IMR-90 (cell line): ENCODE results near the gene CGB1.

Source experiments
- BHLHE40 ChIP-seq: fragments of 150-350 bp; IDR thresholded peaks from 2 replicates; pipeline ENCODE4 v1.6.1; 2016; ENCODE audit warnings: mild to moderate bottlenecking, low read depth, low read length
- CEBPB ChIP-seq: IDR thresholded peaks from 2 replicates; pipeline ENCODE4 v1.6.1; 2012; ENCODE audit warnings: low read depth, low read length, improper control_type of control experiment
- CHD1 ChIP-seq: IDR thresholded peaks from 2 replicates; pipeline ENCODE4 v1.6.1; 2012; ENCODE audit warnings: low read depth, low read length, improper control_type of control experiment
- MAZ ChIP-seq: IDR thresholded peaks from 2 replicates; pipeline ENCODE4 v1.6.1; 2012; ENCODE audit warnings: low read depth, mild to moderate bottlenecking, low read length, improper control_type of control experiment, moderate library complexity, borderline replicate concordance
- MXI1 ChIP-seq: IDR thresholded peaks from 2 replicates; pipeline ENCODE4 v1.6.1; 2012; ENCODE audit warnings: low read depth, mild to moderate bottlenecking, low read length, moderate library complexity, borderline replicate concordance
- NFE2L2 ChIP-seq: fragments of 150-350 bp; IDR thresholded peaks from 2 replicates; pipeline ENCODE4 v1.6.1; 2016; ENCODE audit warnings: low read depth, mild to moderate bottlenecking, low read length
- POLR2A ChIP-seq: IDR thresholded peaks from 2 replicates; pipeline ENCODE4 v1.6.1; 2012; ENCODE audit warnings: mild to moderate bottlenecking, low read depth, low read length
- RAD21 ChIP-seq: IDR thresholded peaks from 2 replicates; pipeline ENCODE4 v1.6.1; 2012; ENCODE audit warnings: low read length, improper control_type of control experiment
- RCOR1 ChIP-seq: IDR thresholded peaks from 2 replicates; pipeline ENCODE4 v1.6.1; 2012; ENCODE audit warnings: mild to moderate bottlenecking, low read length, improper control_type of control experiment; ENCODE audit not compliant: insufficient replicate concordance
- RFX5 ChIP-seq: IDR thresholded peaks from 2 replicates; pipeline ENCODE4 v1.8.0; 2012; ENCODE audit warnings: low read depth, mild to moderate bottlenecking, low read length, moderate library complexity
- SMC3 ChIP-seq: fragments of 150-350 bp; IDR thresholded peaks from 2 replicates; pipeline ENCODE4 v1.6.1; 2016; ENCODE audit warnings: low read depth, mild to moderate bottlenecking, antibody characterized with exemption, low read length, moderate library complexity
- TF ChIP-seq, protein P1 (sequence below): conservative IDR thresholded peaks from 2 replicates; pipeline ENCODE4 v1.5.1; 2012; ENCODE audit warnings: mild to moderate bottlenecking, low read depth, low read length, improper control_type of control experiment
- TF ChIP-seq, protein P2 (sequence below): fragments of 150-350 bp; IDR thresholded peaks from 2 replicates; pipeline ENCODE4 v1.6.1; 2017; ENCODE audit warnings: mild to moderate bottlenecking, antibody characterized with exemption, low read length, low read depth
- TF ChIP-seq, protein P3 (sequence below): fragments of 150-350 bp; IDR thresholded peaks from 2 replicates; pipeline ENCODE4 v1.6.1; 2016; ENCODE audit warnings: low read depth, mild to moderate bottlenecking, low read length, moderate library complexity, borderline replicate concordance

DNA sequence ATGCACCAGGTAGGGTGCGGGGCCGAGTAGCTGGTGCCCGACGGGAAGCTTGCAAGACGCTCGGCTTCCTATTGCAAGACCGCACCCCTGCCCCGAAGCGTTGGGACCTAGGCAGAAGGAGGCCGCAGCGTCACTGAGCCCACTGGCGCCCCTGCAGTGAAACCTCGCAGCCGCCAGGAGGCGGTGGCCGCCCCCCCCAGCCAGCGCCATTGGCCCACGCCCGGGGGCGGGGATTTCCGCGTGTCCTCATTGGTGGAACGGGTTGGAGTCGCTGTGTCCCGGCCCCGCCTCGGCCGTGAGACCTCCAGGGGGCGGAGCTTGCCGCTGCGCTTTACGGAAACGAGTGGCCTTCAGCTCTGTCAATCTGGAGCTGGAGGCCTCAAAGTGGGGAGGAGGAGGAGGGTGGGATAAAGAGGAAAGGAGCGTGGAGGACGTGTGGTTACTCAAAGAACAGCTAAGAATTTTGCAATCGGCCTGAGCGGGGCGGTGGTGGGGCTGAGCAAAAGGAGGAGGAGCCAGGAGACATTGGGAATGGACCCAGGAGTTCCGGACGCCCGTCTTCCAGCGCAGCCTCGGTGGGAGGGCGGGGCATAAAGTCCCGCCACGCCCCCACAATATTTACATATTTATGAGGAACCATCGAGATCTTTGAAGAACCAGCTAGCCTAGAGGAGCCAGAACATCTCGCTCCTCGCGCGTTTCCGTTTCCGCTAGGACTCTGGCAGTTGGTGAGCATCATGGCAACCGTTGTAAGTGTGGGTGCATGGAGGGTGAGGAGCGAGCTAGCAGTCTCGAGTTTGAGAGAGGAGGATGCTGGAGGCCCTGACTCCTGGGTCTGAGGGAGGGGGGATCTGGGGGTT is 43.3 kb downstream of the CGB1 start, which contains the start of the genes GYS1 and RUVBL2:
- TF ChIP-seq, protein P1, sequence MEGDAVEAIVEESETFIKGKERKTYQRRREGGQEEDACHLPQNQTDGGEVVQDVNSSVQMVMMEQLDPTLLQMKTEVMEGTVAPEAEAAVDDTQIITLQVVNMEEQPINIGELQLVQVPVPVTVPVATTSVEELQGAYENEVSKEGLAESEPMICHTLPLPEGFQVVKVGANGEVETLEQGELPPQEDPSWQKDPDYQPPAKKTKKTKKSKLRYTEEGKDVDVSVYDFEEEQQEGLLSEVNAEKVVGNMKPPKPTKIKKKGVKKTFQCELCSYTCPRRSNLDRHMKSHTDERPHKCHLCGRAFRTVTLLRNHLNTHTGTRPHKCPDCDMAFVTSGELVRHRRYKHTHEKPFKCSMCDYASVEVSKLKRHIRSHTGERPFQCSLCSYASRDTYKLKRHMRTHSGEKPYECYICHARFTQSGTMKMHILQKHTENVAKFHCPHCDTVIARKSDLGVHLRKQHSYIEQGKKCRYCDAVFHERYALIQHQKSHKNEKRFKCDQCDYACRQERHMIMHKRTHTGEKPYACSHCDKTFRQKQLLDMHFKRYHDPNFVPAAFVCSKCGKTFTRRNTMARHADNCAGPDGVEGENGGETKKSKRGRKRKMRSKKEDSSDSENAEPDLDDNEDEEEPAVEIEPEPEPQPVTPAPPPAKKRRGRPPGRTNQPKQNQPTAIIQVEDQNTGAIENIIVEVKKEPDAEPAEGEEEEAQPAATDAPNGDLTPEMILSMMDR = peak; percentile 99
- TF ChIP-seq MXI1 (peak; percentile 68; the same call in 1 of the 2 replicates), POLR2A (peak; percentile 77), RCOR1 (no peak), CEBPB (peak; percentile 97), RAD21 (0 out of 2 replicates have a peak, but pooled peaks have one; percentile 1), BHLHE40 (no peak; the same call in 1 of the 2 replicates), RFX5 (no peak), SMC3 (peak; percentile 35), CHD1 (no peak), NFE2L2 (no peak), MAZ (peak; percentile 90; the same call in 1 of the 2 replicates)
- TF ChIP-seq, protein P2, sequence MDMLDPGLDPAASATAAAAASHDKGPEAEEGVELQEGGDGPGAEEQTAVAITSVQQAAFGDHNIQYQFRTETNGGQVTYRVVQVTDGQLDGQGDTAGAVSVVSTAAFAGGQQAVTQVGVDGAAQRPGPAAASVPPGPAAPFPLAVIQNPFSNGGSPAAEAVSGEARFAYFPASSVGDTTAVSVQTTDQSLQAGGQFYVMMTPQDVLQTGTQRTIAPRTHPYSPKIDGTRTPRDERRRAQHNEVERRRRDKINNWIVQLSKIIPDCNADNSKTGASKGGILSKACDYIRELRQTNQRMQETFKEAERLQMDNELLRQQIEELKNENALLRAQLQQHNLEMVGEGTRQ = no peak
- TF ChIP-seq, protein P3, sequence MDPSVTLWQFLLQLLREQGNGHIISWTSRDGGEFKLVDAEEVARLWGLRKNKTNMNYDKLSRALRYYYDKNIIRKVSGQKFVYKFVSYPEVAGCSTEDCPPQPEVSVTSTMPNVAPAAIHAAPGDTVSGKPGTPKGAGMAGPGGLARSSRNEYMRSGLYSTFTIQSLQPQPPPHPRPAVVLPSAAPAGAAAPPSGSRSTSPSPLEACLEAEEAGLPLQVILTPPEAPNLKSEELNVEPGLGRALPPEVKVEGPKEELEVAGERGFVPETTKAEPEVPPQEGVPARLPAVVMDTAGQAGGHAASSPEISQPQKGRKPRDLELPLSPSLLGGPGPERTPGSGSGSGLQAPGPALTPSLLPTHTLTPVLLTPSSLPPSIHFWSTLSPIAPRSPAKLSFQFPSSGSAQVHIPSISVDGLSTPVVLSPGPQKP = no peak
